HepG2 (cell line): ENCODE data around the gene SERPINA9. TPM values are rescaled to one million over a fixed set of nuclear protein-coding genes. Genes with fewer than 3 reads are reported as not detected.
"Not testable (repeated sequence)": the region's sequence is repeated elsewhere in the genome, so short reads cannot be mapped to it uniquely, and the experiment has no call there.

Experiments used
- BCL6 ChIP-seq: IDR thresholded peaks from 2 replicates; pipeline ENCODE4 v1.6.1; 2016; ENCODE audit warnings: missing genetic modification reagents, missing compliant biosample characterization
- BRD4 ChIP-seq: sonication (generic); formaldehyde crosslinking; IDR thresholded peaks from 2 replicates; pipeline ENCODE4 v1.4.0; 2020; ENCODE audit warnings: missing genetic modification reagents
- DMAP1 ChIP-seq: IDR thresholded peaks from 2 replicates; pipeline ENCODE4 v1.6.1; 2016
- FOXO1 ChIP-seq: sonication (generic); formaldehyde crosslinking; IDR thresholded peaks from 2 replicates; pipeline ENCODE4 v1.4.0; 2020; ENCODE audit warnings: missing genetic modification reagents
- HNF4A ChIP-seq: sonication (generic); formaldehyde crosslinking; IDR thresholded peaks from 2 replicates; pipeline ENCODE4 v1.4.0; 2020; ENCODE audit warnings: missing genetic modification reagents
- KLF16 ChIP-seq, 2 experiments: sonication (generic) in 1 of 2; formaldehyde crosslinking in 1 of 2; IDR thresholded peaks; 2 replicates each; pipeline versions ENCODE4 v1.6.1 to v1.8.0; 2016 to 2023; ENCODE audit warnings: missing genetic modification reagents in 2 of 2, missing compliant biosample characterization in 1 of 2
- MAFF ChIP-seq: IDR thresholded peaks from 2 replicates; pipeline ENCODE4 v1.6.1; 2011; ENCODE audit warnings: low read depth, low read length, improper control_type of control experiment
- MAFK ChIP-seq, 2 experiments: IDR thresholded peaks in 1 of 2; conservative IDR thresholded peaks in 1 of 2; 2 replicates each; pipeline ENCODE4 v1.6.1; 2011; ENCODE audit warnings: improper control_type of control experiment in 2 of 2, low read length in 2 of 2
- MEIS1 ChIP-seq: sonication (generic); formaldehyde crosslinking; IDR thresholded peaks from 2 replicates; pipeline ENCODE4 v1.9.0; 2021; ENCODE audit warnings: mild to moderate bottlenecking, missing genetic modification reagents, moderate library complexity, borderline replicate concordance
- MLX ChIP-seq: IDR thresholded peaks from 2 replicates; pipeline ENCODE4 v1.6.1; 2016
- NCOA2 ChIP-seq: sonication (generic); formaldehyde crosslinking; IDR thresholded peaks from 2 replicates; pipeline ENCODE4 v1.8.0; 2022; ENCODE audit warnings: inconsistent platforms
- SOX5 ChIP-seq: IDR thresholded peaks from 2 replicates; pipeline ENCODE4 v1.6.1; 2016; ENCODE audit warnings: borderline replicate concordance
- SOX6 ChIP-seq, 2 experiments: fragments of 450-650 bp in 1 of 2; sonication (generic) in 1 of 2; formaldehyde crosslinking in 1 of 2; IDR thresholded peaks; 2 replicates each; pipeline versions ENCODE4 v1.4.0 to v1.6.1; 2017 to 2020; ENCODE audit warnings: antibody characterized with exemption in 1 of 2, mild to moderate bottlenecking in 1 of 2, missing genetic modification reagents in 1 of 2
- TCF7 ChIP-seq: sonication (generic); IDR thresholded peaks from 2 replicates; pipeline ENCODE4 v1.6.1; 2016; ENCODE audit warnings: antibody characterized with exemption, low read depth
- ZFP91 ChIP-seq: sonication (generic); formaldehyde crosslinking; IDR thresholded peaks from 2 replicates; pipeline ENCODE4 v1.9.0; 2022; ENCODE audit warnings: missing genetic modification reagents, mild to moderate bottlenecking, borderline replicate concordance
- polyA plus RNA-seq, 8 experiments: library from polyadenylated mRNA; depleted of rRNA in 3 of 8; stranded (reverse) in 7 of 8; unstranded in 1 of 8; fragments of >200 nt; fragmentation: Illumina TruSeq in 4 of 8; extraction: Trizol in 4 of 8; gene quantifications; 2 replicates each; pipeline versions ENCODE4 v1.2.1 to v1.2.3, GENCODE V29; 2011 to 2016; ENCODE audit warnings: low read depth in 4 of 8, missing spikeins in 1 of 8, mixed read lengths in 1 of 8; ENCODE audit not compliant: insufficient read depth in 1 of 8
- total RNA-seq, 5 experiments: library from RNA; depleted of rRNA; stranded (reverse); fragments of >200 nt; fragmentation: Illumina TruSeq; extraction: Trizol; gene quantifications; 2 replicates each; pipeline ENCODE4 v1.2.3, GENCODE V29; 2016; ENCODE audit warnings: low read depth in 1 of 5
- TF ChIP-seq, protein P1 (sequence below): IDR thresholded peaks from 2 replicates; pipeline ENCODE4 v1.4.0; 2020; ENCODE audit warnings: mild to moderate bottlenecking, missing genetic modification reagents
- TF ChIP-seq, protein P2 (sequence below): IDR thresholded peaks from 2 replicates; pipeline ENCODE4 v1.6.1; 2016; ENCODE audit warnings: missing compliant biosample characterization, missing genetic modification reagents, borderline replicate concordance
- TF ChIP-seq, protein P3 (sequence below): sonication (generic); IDR thresholded peaks from 2 replicates; pipeline ENCODE4 v1.6.1; 2016; ENCODE audit warnings: low read depth, borderline replicate concordance
- TF ChIP-seq, protein P4 (sequence below): IDR thresholded peaks from 2 replicates; pipeline ENCODE4 v1.6.1; 2016; ENCODE audit warnings: missing genetic modification reagents, missing compliant biosample characterization

The SERPINA9 gene
- total and polyA plus RNA-seq, 2 of the 13 experiments (the other 11 are each of a cell fraction or from before 2014, with no cell fraction given) = 0.21 TPM; not detected in 1

- TF ChIP-seq KLF16 (CRISPR knock-in tag; IDR thresholded peaks at IDR 0.05) (peak in 1 of 2 experiments; percentile 61; a peak in 1 of 4 replicates), NCOA2 (CRISPR knock-in tag) (peak; percentile 31; the same call in 1 of the 2 replicates), FOXO1 (CRISPR knock-in tag) (peak; percentile 55; the same call in 1 of the 2 replicates), BRD4 (CRISPR knock-in tag) (peak; percentile 83; the same call in 1 of the 2 replicates), TCF7 (0 out of 2 replicates have a peak, but pooled peaks have one; percentile 36), SOX5 (CRISPR knock-in tag) (peak; percentile 77; the same call in 1 of the 2 replicates), MAFF (peak; percentile 62), SOX6 (CRISPR knock-in tag; IDR thresholded peaks at IDR 0.05) (peak; percentile 40; the same call in 1 of the 2 replicates), MAFK (conservative IDR thresholded peaks at IDR 0.05 in 1 of 2, IDR thresholded peaks at IDR 0.05 in 1 of 2; ENCODE audit: low read length in 2 of 2) (peak; percentile 54 to 59), BCL6 (CRISPR knock-in tag) (peak; percentile 52; the same call in 1 of the 2 replicates), MLX (peak; percentile 89), DMAP1 (CRISPR knock-in tag) (0 out of 2 replicates have a peak, but pooled peaks have one; percentile 22), ZFP91 (CRISPR knock-in tag) (0 out of 2 replicates have a peak, but pooled peaks have one; percentile 23), MEIS1 (CRISPR knock-in tag) (0 out of 2 replicates have a peak, but pooled peaks have one; percentile 35), HNF4A (peak; percentile 47)
- TF ChIP-seq, protein P1, sequence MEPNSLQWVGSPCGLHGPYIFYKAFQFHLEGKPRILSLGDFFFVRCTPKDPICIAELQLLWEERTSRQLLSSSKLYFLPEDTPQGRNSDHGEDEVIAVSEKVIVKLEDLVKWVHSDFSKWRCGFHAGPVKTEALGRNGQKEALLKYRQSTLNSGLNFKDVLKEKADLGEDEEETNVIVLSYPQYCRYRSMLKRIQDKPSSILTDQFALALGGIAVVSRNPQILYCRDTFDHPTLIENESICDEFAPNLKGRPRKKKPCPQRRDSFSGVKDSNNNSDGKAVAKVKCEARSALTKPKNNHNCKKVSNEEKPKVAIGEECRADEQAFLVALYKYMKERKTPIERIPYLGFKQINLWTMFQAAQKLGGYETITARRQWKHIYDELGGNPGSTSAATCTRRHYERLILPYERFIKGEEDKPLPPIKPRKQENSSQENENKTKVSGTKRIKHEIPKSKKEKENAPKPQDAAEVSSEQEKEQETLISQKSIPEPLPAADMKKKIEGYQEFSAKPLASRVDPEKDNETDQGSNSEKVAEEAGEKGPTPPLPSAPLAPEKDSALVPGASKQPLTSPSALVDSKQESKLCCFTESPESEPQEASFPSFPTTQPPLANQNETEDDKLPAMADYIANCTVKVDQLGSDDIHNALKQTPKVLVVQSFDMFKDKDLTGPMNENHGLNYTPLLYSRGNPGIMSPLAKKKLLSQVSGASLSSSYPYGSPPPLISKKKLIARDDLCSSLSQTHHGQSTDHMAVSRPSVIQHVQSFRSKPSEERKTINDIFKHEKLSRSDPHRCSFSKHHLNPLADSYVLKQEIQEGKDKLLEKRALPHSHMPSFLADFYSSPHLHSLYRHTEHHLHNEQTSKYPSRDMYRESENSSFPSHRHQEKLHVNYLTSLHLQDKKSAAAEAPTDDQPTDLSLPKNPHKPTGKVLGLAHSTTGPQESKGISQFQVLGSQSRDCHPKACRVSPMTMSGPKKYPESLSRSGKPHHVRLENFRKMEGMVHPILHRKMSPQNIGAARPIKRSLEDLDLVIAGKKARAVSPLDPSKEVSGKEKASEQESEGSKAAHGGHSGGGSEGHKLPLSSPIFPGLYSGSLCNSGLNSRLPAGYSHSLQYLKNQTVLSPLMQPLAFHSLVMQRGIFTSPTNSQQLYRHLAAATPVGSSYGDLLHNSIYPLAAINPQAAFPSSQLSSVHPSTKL (CRISPR knock-in tag) = peak; percentile 78
- TF ChIP-seq SOX6 (IDR thresholded peaks at IDR 0.05) = not testable (repeated sequence)
- TF ChIP-seq, protein P2, sequence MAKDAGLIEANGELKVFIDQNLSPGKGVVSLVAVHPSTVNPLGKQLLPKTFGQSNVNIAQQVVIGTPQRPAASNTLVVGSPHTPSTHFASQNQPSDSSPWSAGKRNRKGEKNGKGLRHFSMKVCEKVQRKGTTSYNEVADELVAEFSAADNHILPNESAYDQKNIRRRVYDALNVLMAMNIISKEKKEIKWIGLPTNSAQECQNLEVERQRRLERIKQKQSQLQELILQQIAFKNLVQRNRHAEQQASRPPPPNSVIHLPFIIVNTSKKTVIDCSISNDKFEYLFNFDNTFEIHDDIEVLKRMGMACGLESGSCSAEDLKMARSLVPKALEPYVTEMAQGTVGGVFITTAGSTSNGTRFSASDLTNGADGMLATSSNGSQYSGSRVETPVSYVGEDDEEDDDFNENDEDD = peak; percentile 29; the same call in 1 of the 2 replicates
- TF ChIP-seq, protein P3, sequence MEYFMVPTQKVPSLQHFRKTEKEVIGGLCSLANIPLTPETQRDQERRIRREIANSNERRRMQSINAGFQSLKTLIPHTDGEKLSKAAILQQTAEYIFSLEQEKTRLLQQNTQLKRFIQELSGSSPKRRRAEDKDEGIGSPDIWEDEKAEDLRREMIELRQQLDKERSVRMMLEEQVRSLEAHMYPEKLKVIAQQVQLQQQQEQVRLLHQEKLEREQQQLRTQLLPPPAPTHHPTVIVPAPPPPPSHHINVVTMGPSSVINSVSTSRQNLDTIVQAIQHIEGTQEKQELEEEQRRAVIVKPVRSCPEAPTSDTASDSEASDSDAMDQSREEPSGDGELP = peak; percentile 27; the same call in 1 of the 2 replicates
- TF ChIP-seq, protein P4, sequence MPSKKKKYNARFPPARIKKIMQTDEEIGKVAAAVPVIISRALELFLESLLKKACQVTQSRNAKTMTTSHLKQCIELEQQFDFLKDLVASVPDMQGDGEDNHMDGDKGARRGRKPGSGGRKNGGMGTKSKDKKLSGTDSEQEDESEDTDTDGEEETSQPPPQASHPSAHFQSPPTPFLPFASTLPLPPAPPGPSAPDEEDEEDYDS (CRISPR knock-in tag) = peak; percentile 72
These were observed 6.4 kb upstream of the SERPINA9 start (continued) for GRCh38 chr14:94482132-94483070.
